Transverse colon (tissue), 4 donors: ENCODE data around the gene SMDT1.
"Not testable (repeated sequence)": the region's sequence is repeated elsewhere in the genome, so short reads cannot be mapped to it uniquely, and the experiment has no call there.

Source experiments
- CTCF ChIP-seq, 5 experiments: fragments of 200-600 bp in 3 of 5; fragments of 450-650 bp in 2 of 5; sonication (generic) in 3 of 5; IDR thresholded peaks; 1 replicate in 2 of 5; 2 replicates in 3 of 5; pipeline ENCODE4 v1.5.1; 2016 to 2017; ENCODE audit warnings: antibody characterized with exemption in 5 of 5, inconsistent platforms in 3 of 5, mild to moderate bottlenecking in 2 of 5, moderate library complexity in 1 of 5
- POLR2A ChIP-seq: fragments of 450-650 bp; IDR thresholded peaks from one replicate; pipeline ENCODE4 v1.6.1; 2016; ENCODE audit warnings: antibody characterized with exemption, mild to moderate bottlenecking, moderate library complexity
- POLR2AphosphoS5 ChIP-seq, 3 donors: sonication (generic); formaldehyde crosslinking; IDR thresholded peaks; one replicate each; pipeline ENCODE4 v1.6.1; 2016; ENCODE audit warnings: antibody characterized with exemption in 3 of 3

- TF ChIP-seq CTCF (IDR thresholded peaks at IDR 0.05); POLR2A; POLR2AphosphoS5 (IDR thresholded peaks at IDR 0.05): not testable (repeated sequence)
Measured at GRCh38 chr22:42128776-42129694, 49.5 kb downstream of the SMDT1 start.
